HG03097 (cell line): ENCODE measurements around the gene AARS2.
"Not testable (repeated sequence)": the region's sequence is repeated elsewhere in the genome, so short reads cannot be mapped to it uniquely, and the experiment has no call there.

ENCODE experiments used
- ATAC-seq: cut with Tn5 transposase; IDR thresholded peaks from one replicate; pipeline ENCODE4 v1.9.1; 2021; ENCODE audit not compliant: unreplicated experiment, low FRiP score

Gene AARS2

GRCh38 chr6:44333273-44333919, 20.2 kb upstream of the AARS2 start:
- ATAC-seq, result no peak

DNA sequence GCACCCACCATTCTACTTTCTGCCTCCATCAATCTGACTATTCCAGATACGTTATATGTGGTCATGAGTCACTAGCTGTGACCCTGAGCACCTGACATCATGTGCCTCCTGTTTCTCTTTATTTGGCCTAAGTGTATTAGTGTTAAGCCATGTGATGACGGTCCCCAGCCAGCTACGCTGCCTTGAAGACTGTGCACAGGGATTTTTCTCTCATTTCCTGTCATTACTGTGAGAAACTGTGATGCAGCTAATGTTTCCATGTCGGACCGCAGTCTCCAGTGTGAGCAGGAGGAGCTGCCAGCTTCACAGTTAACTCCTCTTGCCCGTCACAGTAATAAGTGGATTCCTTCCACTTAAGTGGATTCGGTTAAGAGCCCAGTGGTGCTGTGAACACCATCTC, 19.4 kb upstream of the AARS2 start:
- ATAC-seq, result no peak

- ATAC-seq, result no peak
Measured at GRCh38 chr6:44329858-44330257, 16.7 kb upstream of the AARS2 start.

DNA sequence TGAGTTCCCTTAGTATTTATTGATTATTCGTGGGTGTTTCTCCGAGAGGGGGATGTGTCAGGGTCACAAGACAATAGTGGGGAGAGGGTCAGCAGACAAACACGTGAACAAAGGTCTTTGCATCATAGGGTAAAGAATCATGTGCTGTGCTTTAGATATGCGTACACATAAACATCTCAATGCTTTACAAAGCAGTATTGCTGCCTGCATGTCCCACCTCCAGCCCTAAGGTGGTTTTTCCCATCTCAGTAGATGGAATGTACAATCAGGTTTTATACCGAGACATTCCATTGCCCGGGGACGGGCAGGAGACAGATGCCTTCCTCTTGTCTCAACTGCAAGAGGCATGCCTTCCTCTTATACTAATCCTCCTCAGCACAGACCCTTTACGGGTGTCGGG, 15.1 kb upstream of the AARS2 start:
- not testable (repeated sequence) for ATAC-seq

DNA sequence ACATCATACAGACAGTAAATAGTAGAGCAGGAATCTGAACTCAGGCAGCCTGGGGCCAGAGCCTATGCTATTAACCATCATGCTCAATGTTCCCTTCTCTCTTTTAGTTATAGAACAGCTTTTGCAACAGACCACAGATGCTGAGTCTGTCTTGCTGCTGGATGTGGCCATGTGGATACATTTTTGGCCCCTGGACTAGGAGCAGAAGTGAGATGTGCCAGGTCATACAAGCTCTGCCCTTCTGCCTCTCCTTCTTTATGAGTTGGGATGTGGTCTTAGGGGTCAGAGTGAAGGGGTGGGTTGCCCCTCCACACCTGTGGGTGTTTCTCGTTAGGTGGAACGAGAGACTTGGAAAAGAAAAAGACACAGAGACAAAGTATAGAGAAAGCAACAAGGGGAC, 14.6 kb upstream of the AARS2 start:
- ATAC-seq, result no peak

GRCh38 chr6:44327096-44327495, 13.9 kb upstream of the AARS2 start:
- no peak for ATAC-seq

DNA sequence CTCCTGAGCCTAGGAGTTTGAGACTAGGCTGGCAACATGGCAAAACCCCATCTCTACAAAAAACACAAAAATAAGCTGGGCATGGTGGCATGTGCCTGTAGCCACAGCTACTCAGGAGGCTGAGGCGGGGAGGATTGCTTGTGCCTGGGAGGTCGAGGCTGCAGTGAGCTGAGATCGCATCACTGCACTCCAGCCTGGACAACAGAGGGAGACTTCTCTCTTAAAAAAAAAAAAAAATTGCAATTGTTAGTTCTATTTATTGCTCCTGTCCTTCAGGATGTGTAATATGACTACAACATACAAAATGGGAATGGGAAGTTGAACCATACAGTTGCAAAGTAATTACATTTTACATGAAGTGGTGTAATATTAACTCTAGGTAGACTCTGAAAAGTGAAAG, 8.1 kb upstream of the AARS2 start:
- no peak for ATAC-seq

DNA sequence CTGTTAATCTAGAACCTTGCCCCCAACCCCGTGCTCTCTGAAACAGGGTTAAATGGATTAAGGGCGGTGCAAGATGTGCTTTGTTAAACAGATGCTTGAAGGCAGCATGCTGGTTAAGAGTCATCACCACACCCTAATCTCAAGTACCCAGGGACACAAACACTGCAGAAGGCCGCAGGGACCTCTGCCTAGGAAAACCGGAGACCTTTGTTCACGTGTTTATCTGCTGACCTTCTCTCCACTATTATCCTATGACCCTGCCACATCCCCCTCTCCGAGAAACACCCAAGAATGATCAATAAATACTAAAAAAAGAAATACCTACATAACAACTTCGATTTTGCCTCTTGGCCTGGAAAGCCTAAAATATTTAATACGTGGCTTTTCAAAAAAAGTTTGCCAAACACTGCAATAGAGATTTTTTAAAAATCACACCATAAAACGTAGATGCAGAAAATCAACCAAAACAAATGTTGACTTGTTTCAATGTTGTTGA, 4.0 kb upstream of the AARS2 start:
- not testable (repeated sequence) for ATAC-seq

- no peak for ATAC-seq
Measured at GRCh38 chr6:44316481-44316880, 3.3 kb upstream of the AARS2 start.

DNA sequence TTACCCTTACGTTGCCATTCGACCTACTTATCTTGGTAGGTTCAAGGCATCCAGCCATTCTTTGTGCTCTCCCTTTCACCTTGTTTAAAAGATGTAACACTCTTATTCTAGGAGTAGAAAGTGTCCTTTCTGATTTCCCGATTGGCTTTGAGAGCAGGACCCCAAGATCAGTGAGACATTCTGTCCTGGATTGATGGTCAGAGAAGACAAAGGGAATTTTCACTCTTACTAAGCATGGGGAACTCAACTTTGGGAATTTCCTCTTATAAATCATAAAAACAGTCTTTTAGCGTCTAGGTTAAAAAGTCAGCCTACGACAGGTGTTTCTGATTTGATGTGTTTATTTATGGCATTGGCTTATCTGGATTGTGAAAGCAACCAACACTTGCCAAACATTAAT, 2.8 kb upstream of the AARS2 start:
- no peak for ATAC-seq

DNA sequence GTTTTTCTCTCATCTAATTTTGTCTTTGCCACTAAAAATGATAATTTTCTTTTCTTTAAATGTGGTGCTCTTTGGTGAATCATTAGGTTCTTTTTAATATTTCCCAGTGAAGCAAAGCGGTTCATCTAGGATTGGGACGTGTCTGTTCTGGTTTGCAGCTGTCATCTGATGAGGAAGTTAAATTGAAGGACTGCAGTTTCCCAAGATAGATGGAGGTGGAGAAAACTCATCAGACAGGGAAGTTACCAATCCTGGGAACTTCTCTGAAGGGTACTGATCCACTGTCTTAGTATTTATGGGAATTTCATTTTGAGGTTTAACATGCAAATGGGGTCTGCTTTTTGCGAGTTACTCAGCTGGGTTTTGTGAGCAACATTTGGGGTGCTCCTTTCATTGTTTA, 2.4 kb upstream of the AARS2 start:
- no peak for ATAC-seq

DNA sequence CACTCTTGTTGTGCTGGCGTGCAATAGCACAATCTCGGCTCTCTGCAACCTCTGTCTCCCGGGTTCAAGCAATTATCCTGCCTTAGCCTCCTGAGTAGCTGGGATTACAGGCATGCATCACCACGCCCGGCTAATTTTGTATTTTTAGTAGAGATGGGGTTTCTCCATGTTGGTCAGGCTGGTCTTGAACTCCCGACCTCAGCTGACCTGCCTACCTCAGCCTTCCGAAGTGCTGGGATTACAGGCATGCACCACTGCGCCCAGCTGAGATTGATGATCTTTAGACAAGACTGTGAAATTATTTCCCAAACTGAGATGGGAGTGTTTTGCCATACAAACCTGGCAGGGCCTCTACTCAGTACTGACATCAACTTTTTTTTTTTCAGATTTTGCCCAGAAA, 1.5 kb upstream of the AARS2 start:
- not testable (repeated sequence) for ATAC-seq

DNA sequence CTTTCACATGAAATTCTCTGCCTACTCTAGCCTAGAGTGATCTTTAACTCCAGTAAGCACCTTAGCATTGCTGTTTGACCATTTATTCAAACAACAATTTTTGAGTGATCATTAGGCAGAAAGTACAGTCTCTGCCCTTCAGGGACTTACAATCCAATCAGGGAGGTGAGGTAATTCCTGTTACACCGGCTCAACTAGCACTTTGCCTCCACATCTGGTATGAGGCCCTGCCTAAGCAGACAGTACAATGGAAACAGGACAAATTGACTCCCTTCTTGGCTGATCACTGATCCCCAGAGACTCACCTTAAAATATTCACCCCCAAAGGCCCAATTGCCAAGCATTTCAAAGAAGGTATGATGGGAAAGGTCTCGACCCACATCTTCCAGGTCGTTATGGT, 1.4 kb downstream of the AARS2 start:
- no peak for ATAC-seq

DNA sequence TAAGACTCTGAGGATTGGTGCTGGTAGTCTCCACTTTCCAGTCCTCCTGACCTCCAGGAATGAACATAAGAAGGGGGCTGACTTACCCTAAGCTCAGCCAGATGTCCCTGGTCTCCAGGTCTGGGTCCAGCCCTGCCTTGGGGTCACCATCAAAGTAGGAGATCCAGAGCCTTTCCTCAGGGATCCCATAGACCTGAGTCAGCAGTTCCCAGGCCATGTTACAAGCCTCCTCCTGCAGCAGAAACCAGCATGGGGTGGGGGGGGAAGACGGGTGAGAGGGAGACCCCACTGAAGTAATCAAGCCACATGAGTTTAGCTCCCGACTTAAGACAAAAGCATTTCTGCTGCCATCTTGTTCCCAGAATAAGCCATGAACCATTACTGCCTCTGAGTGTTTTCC, 1.8 kb downstream of the AARS2 start:
- no peak for ATAC-seq

- ATAC-seq, result no peak
Measured at GRCh38 chr6:44310241-44310640, 2.9 kb downstream of the AARS2 start.

GRCh38 chr6:44309631-44310030, 3.5 kb downstream of the AARS2 start:
- ATAC-seq, result no peak

DNA sequence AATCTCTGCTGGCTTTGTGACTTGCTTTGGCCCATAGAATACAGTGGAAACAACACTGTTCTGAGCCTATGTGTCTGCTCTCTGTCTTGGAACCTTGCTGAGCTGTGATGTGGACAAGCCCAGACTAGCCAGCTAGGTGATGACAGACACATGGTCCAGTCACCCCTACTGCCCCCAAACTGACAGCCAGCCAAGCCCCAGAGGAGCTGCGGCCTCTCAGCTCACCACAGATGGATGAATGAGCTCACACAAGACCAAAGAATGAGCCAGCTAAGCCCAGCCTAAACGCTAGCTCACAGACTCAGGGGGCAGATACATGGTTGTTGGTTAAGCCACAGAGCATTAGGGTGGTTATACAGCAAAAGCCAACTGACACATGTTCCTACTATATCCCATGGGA, 4.1 kb downstream of the AARS2 start:
- ATAC-seq, result no peak

DNA sequence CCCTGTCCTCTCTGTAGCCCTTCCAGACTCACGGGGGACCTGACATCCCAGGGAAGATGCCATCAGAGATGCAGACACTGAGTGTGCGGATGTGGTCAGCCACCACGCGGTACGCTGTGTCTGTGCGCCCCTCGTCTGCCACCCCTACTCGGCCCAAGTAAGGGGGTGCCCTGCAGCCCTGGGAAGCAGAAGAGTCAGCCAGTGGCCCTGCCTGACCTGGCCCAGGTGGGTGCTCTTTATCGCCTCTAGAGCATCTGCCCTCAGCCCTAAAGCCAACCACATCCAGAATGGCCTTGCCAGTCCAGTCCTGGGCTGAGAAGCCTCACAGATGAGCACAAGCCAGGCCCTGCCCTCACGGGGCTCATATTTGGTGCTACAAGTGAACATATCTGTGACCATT, 5.9 kb downstream of the AARS2 start:
- ATAC-seq, result no peak

GRCh38 chr6:44306710-44307109, 6.4 kb downstream of the AARS2 start:
- ATAC-seq, result no peak

- ATAC-seq, result no peak
Measured at GRCh38 chr6:44305200-44305725, 7.9 kb downstream of the AARS2 start.

DNA sequence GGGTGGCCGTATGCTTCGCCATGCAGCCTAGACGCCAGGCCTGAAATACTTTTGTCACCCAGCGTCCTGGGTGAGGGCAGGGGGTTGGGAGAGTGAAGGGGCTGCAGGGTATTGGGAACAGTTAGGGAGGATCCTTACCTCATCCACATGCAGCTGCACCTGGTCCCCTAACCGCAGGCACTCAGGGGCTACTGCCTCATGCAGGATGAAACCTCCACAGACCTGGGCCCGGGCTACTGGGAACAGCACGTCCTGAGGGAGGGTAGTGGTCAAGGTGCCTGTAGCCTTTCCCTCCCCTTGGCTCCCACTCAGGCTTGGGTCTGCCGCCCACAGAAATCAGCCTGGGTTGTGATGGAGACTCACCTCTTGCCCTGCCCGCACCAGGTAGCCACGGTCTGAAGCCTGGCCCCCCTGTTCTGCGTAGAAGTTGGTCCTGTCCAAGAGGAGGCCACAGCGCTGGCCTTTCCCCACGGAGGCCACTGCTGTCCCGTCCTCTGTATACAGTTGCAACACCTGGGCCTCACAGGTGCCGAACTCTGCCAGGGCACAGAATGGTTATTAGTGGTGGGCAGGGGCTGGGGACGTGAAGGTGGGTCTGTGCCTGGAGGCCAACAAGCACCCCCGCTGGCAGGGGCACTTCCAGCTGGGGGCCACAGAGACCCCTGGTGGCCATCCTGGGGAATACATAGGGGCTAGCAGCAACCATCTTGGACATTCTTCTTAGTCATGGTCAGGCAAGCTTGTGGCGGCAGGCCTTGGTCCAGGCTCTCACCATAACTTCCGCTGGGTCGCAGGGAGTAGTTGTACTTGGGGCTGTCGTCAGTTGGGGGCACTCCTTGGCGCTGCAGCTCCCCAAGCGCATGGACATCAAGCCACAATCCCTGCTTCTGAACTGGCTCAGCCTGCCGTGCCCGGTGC, 8.6 kb downstream of the AARS2 start:
- no peak for ATAC-seq

GRCh38 chr6:44303842-44304241, 9.3 kb downstream of the AARS2 start:
- ATAC-seq, result no peak
